GM23338 (cell line): ENCODE results near the gene TMEM53. TPM values are rescaled to one million over a fixed set of nuclear protein-coding genes. Genes with fewer than 3 reads are reported as not detected.

Experiments used
- ATAC-seq: fragments of 200-7000 bp; cut with Tn5 transposase; 3 replicates; pipeline ENCODE4 v1.9.1; 2020
- DNase-seq: peaks from one replicate; pipeline ENCODE4 v3.0.0-alpha.2; 2015; ENCODE audit warnings: low spot score
- H2AFZ ChIP-seq: fragments of 200-600 bp; sonication (generic); 2 replicates; pipeline ENCODE4 v1.8.0; 2016; ENCODE audit warnings: antibody characterized with exemption, mild to moderate bottlenecking, moderate library complexity
- H3F3A ChIP-seq: fragments of 200-600 bp; sonication (generic); replicated peaks from 2 replicates; pipeline ENCODE4 v1.8.0; 2017; ENCODE audit warnings: antibody characterized with exemption, mixed run types, low read depth
- H3K27ac ChIP-seq: fragments of 200-600 bp; sonication (generic); 2 replicates; pipeline ENCODE4 v1.6.1; 2016; ENCODE audit warnings: low read depth
- H3K27me3 ChIP-seq: fragments of 200-600 bp; sonication (generic); 2 replicates; pipeline ENCODE4 v1.8.0; 2016; ENCODE audit warnings: mild to moderate bottlenecking, mixed run types, moderate library complexity; ENCODE audit not compliant: insufficient read depth
- H3K36me3 ChIP-seq: fragments of 200-600 bp; sonication (generic); 2 replicates; pipeline ENCODE4 v1.8.0; 2016; ENCODE audit warnings: mild to moderate bottlenecking; ENCODE audit not compliant: insufficient read depth
- H3K4me1 ChIP-seq: fragments of 200-600 bp; sonication (generic); 2 replicates; pipeline ENCODE4 v1.8.0; 2016; ENCODE audit warnings: mild to moderate bottlenecking, moderate library complexity; ENCODE audit not compliant: insufficient read depth
- H3K4me2 ChIP-seq: fragments of 200-600 bp; sonication (generic); 2 replicates; pipeline ENCODE4 v1.7.1; 2017; ENCODE audit warnings: mixed run types
- H3K4me3 ChIP-seq: fragments of 200-600 bp; sonication (generic); 2 replicates; pipeline ENCODE4 v1.6.1; 2016; ENCODE audit warnings: mixed run types
- H3K79me2 ChIP-seq: fragments of 200-600 bp; sonication (generic); replicated peaks from 2 replicates; pipeline ENCODE4 v1.8.0; 2017; ENCODE audit warnings: mild to moderate bottlenecking; ENCODE audit not compliant: insufficient read depth
- H3K9me2 ChIP-seq: fragments of 200-600 bp; sonication (generic); 2 replicates; pipeline ENCODE4 v1.8.0; 2017; ENCODE audit not compliant: insufficient read depth
- H4K20me1 ChIP-seq: fragments of 200-600 bp; sonication (generic); replicated peaks from 2 replicates; pipeline ENCODE4 v1.8.0; 2017; ENCODE audit warnings: mild to moderate bottlenecking; ENCODE audit not compliant: insufficient read depth
- H3K27ac Mint-ChIP-seq: 2 replicates; pipeline ENCODE4 v1.8.0; 2020; ENCODE audit warnings: inconsistent platforms, mild to moderate bottlenecking, moderate library complexity, mixed read lengths
- H3K27me3 Mint-ChIP-seq: 3 replicates; pipeline ENCODE4 v1.8.0; 2022; ENCODE audit warnings: low read depth, mild to moderate bottlenecking, moderate library complexity, mixed read lengths, inconsistent platforms; ENCODE audit not compliant: insufficient read depth, poor library complexity
- H3K36me3 Mint-ChIP-seq: 3 replicates; pipeline ENCODE4 v1.8.0; 2021; ENCODE audit warnings: low read depth, mild to moderate bottlenecking, inconsistent platforms, moderate library complexity, mixed read lengths
- H3K4me1 Mint-ChIP-seq: 3 replicates; pipeline ENCODE4 v1.8.0; 2020; ENCODE audit warnings: mild to moderate bottlenecking, inconsistent platforms, mixed read lengths
- H3K4me3 Mint-ChIP-seq: 3 replicates; pipeline ENCODE4 v1.8.0; 2021; ENCODE audit warnings: moderate library complexity, mild to moderate bottlenecking, inconsistent platforms, mixed read lengths
- H3K9me3 Mint-ChIP-seq: 3 replicates; pipeline ENCODE4 v1.8.0; 2020; ENCODE audit warnings: moderate library complexity, mild to moderate bottlenecking, inconsistent platforms, mixed read lengths
- CREB1 ChIP-seq: fragments of 250-450 bp; sonication (Bioruptor Pico); IDR thresholded peaks from 2 replicates; pipeline ENCODE4 v1.5.0; 2020; ENCODE audit warnings: low read depth, mild to moderate bottlenecking, moderate library complexity
- CTCF ChIP-seq, 2 experiments: fragments of 200-600 bp in 1 of 2; sonication (generic) in 1 of 2; conservative IDR thresholded peaks; 2 replicates each; pipeline versions ENCODE4 v1.5.1 to v1.6.1; 2016 to 2017; ENCODE audit warnings: antibody characterized with exemption in 2 of 2, low read depth in 2 of 2, mild to moderate bottlenecking in 2 of 2, moderate library complexity in 1 of 2
- ETS1 ChIP-seq: IDR thresholded peaks from 2 replicates; pipeline ENCODE4 v1.6.1; 2016; ENCODE audit warnings: antibody characterized with exemption
- EZH2 ChIP-seq: fragments of 200-600 bp; sonication (generic); IDR thresholded peaks from one replicate; pipeline ENCODE4 v1.8.0; 2017; ENCODE audit warnings: antibody characterized with exemption, mild to moderate bottlenecking, low read depth; ENCODE audit not compliant: unreplicated experiment
- JUNB ChIP-seq: IDR thresholded peaks from one replicate; pipeline ENCODE4 v1.6.1; 2016; ENCODE audit warnings: antibody characterized with exemption; ENCODE audit not compliant: unreplicated experiment
- POLR2AphosphoS5 ChIP-seq: IDR thresholded peaks from 2 replicates; pipeline ENCODE4 v1.6.1; 2016; ENCODE audit warnings: antibody characterized with exemption, low read depth
- STAT1 ChIP-seq: IDR thresholded peaks from one replicate; pipeline ENCODE4 v1.6.1; 2016; ENCODE audit warnings: antibody characterized with exemption; ENCODE audit not compliant: unreplicated experiment
- ZNF114 ChIP-seq: fragments of 250-450 bp; sonication (Bioruptor Pico); IDR thresholded peaks from 2 replicates; pipeline ENCODE4 v1.5.0; 2020; ENCODE audit warnings: mild to moderate bottlenecking, moderate library complexity
- ZNF331 ChIP-seq: fragments of 250-450 bp; sonication (Bioruptor Pico); IDR thresholded peaks from 2 replicates; pipeline ENCODE4 v1.5.0; 2020; ENCODE audit warnings: low read depth, mild to moderate bottlenecking, moderate library complexity
- ZNF462 ChIP-seq: fragments of 250-450 bp; sonication (Bioruptor Pico); IDR thresholded peaks from 2 replicates; pipeline ENCODE4 v1.5.0; 2020; ENCODE audit warnings: mild to moderate bottlenecking, moderate library complexity
- polyA plus RNA-seq: library from polyadenylated mRNA; unstranded; fragments of >200 nt; fragmentation: Nextera tagmentation; extraction: Ambion mirVana; gene quantifications from 2 replicates; pipeline ENCODE4 v1.2.1, GENCODE V29; 2016
- total RNA-seq: library from RNA; depleted of rRNA; stranded (reverse); fragments of >200 nt; shearing (Covaris generic); gene quantifications from 2 replicates; pipeline ENCODE4 v1.2.3, GENCODE V29; 2014

TMEM53 gene
- total and polyA plus RNA-seq, 2 experiments from 2014 or later, result 15.4 to 20.8 TPM

GRCh38 chr1:44723064-44723463 lies 48.8 kb upstream of the TMEM53 start (continued):
- TF ChIP-seq ZNF331 (CRISPR knock-in tag) (no peak), EZH2 (no peak), ZNF114 (CRISPR knock-in tag) (no peak), CTCF (conservative IDR thresholded peaks at IDR 0.05; ENCODE audit: low read depth in 2 of 2) (no peak)

GRCh38 chr1:44721485-44722361 lies 47.4 kb upstream of the TMEM53 start:
- H4K20me1 ChIP-seq, result no peaks in the 10 kb centered on the region
- Mint-ChIP-seq H3K27ac (peak overlapping the region; percentile 100), H3K36me3 (no peaks in the 10 kb centered on the region), H3K4me1 (no peaks in the 10 kb centered on the region; the same call in 2 of the 3 replicates), H3K4me3 (no peak overlapping the region; the same call in 2 of the 3 replicates), H3K9me3 (peaks cover under 1% of the 10 kb centered on the region; the same call in 1 of the 3 replicates), H3K27me3 (peaks cover 16% of the 10 kb centered on the region)
- H3K9me2 ChIP-seq, result no peaks in the 10 kb centered on the region
- H3K4me3 ChIP-seq, result no peak overlapping the region
- H3K27ac ChIP-seq, result peak overlapping the region; percentile 61
- ATAC-seq, result peak; percentile 91
- H3K27me3 ChIP-seq, result no peaks in the 10 kb centered on the region
- no peaks in the 10 kb centered on the region for H3K79me2 ChIP-seq
- no peak overlapping the region for H2AFZ ChIP-seq
- no peak overlapping the region for H3K4me2 ChIP-seq
- DNase-seq, result peak; percentile 82
- H3F3A ChIP-seq, result 0 out of 2 replicates have a peak, but pooled peaks cover 3% of the 10 kb centered on the region
- H3K4me1 ChIP-seq, result no peaks in the 10 kb centered on the region
- H3K36me3 ChIP-seq, result no peaks in the 10 kb centered on the region
- TF ChIP-seq POLR2AphosphoS5 (peak; percentile 100), STAT1 (no peak), CREB1 (CRISPR knock-in tag) (peak; percentile 55; the same call in 1 of the 2 replicates), ETS1 (peak; percentile 89), ZNF462 (CRISPR knock-in tag) (peak; percentile 83), EZH2 (no peak), JUNB (no peak), CTCF (conservative IDR thresholded peaks at IDR 0.05; ENCODE audit: low read depth in 2 of 2) (0 out of 4 replicates have a peak, but pooled peaks of 1 of the 2 experiments have one; percentile 1)
